Lung (tissue), 12 donors: ENCODE results near the gene DACT3. TPM values are rescaled to one million over a fixed set of nuclear protein-coding genes. Genes with fewer than 3 reads are reported as not detected.
A peak's percentile ranks its signal among the peaks of the same experiment; 100 is the strongest.
"Not testable (repeated sequence)": the region's sequence is repeated elsewhere in the genome, so short reads cannot be mapped to it uniquely, and the experiment has no call there.

Source experiments
- ATAC-seq: fragments of 200-7000 bp; cut with Tn5 transposase; one replicate; pipeline ENCODE4 v1.9.1; 2020; ENCODE audit warnings: moderate number of reproducible peaks; ENCODE audit not compliant: insufficient read depth, low FRiP score
- DNase-seq, 3 donors: peaks; one replicate each; pipeline ENCODE4 v3.0.0-alpha.2; 2013 to 2017
- H3K27ac ChIP-seq, 2 donors: one replicate each; pipeline ENCODE4 v1.5.1; 2013; ENCODE audit warnings: mild to moderate bottlenecking in 2 of 2, moderate library complexity in 2 of 2, control low read depth in 1 of 2, inconsistent platforms in 1 of 2, low read depth in 1 of 2, low read length in 1 of 2
- H3K27me3 ChIP-seq, 3 donors: one replicate each; pipeline ENCODE4 v1.5.1; 2013; ENCODE audit warnings: low read length in 2 of 3; ENCODE audit not compliant: control insufficient read depth in 3 of 3, insufficient read depth in 3 of 3
- H3K36me3 ChIP-seq, 4 donors: one replicate each; pipeline ENCODE4 v1.5.1; 2013; ENCODE audit warnings: low read length in 4 of 4, mild to moderate bottlenecking in 1 of 4, moderate library complexity in 1 of 4; ENCODE audit not compliant: control insufficient read depth in 4 of 4, insufficient read depth in 4 of 4
- H3K4me1 ChIP-seq, 5 donors: one replicate each; pipeline ENCODE4 v1.5.1; 2013; ENCODE audit warnings: low read length in 5 of 5, mild to moderate bottlenecking in 2 of 5, moderate library complexity in 1 of 5; ENCODE audit not compliant: control insufficient read depth in 5 of 5, insufficient read depth in 5 of 5
- H3K4me3 ChIP-seq: one replicate; pipeline ENCODE4 v1.5.1; 2013; ENCODE audit warnings: mild to moderate bottlenecking, control low read depth, moderate library complexity
- H3K9ac ChIP-seq, 2 donors: one replicate each; pipeline ENCODE4 v1.5.1; 2013; ENCODE audit warnings: low read length in 2 of 2, control low read depth in 1 of 2; ENCODE audit not compliant: insufficient read depth in 1 of 2
- H3K9me3 ChIP-seq, 4 donors: one replicate each; pipeline ENCODE4 v1.5.1; 2013; ENCODE audit warnings: low read length in 3 of 4, mild to moderate bottlenecking in 1 of 4, moderate library complexity in 1 of 4; ENCODE audit not compliant: control insufficient read depth in 4 of 4, insufficient read depth in 3 of 4
- WGBS, 2 donors: extraction: QIAGEN DNeasy Blood & Tissue Kit; methylation state at CpG; one replicate each; pipeline ENCODE4 v1.1.7; 2013; 5-methylcytosine and 5-hydroxymethylcytosine counted together
- polyA plus RNA-seq, 2 donors: library from polyadenylated mRNA; stranded (reverse); fragments of 200-250 nt; gene quantifications; one replicate each; pipeline ENCODE4 v1.2.1, GENCODE V29; 2013
- total RNA-seq, 2 donors: library from RNA; depleted of rRNA in 1 of 2; stranded (reverse); fragments of >200 nt in 1 of 2; gene quantifications; one replicate each; pipeline ENCODE4 v1.2.1, GENCODE V29; 2014 to 2021
- TF ChIP-seq, protein P1 (sequence below): IDR thresholded peaks from 2 replicates; pipeline ENCODE4 v1.5.1; 2012; ENCODE audit warnings: mild to moderate bottlenecking; ENCODE audit errors: control extremely low read depth, extremely low read depth
- donor health status: control.
- donor health status: control.
- donor health status: Bipolar disorder and iron deficiency.
- donor health status: healthy.
- donor health status: DM: yes; HTN: yes; CAD: no.

DACT3 gene
- total and polyA plus RNA-seq, 4 donors, result 2.8 to 14.0 (median 5.8) TPM

DNA sequence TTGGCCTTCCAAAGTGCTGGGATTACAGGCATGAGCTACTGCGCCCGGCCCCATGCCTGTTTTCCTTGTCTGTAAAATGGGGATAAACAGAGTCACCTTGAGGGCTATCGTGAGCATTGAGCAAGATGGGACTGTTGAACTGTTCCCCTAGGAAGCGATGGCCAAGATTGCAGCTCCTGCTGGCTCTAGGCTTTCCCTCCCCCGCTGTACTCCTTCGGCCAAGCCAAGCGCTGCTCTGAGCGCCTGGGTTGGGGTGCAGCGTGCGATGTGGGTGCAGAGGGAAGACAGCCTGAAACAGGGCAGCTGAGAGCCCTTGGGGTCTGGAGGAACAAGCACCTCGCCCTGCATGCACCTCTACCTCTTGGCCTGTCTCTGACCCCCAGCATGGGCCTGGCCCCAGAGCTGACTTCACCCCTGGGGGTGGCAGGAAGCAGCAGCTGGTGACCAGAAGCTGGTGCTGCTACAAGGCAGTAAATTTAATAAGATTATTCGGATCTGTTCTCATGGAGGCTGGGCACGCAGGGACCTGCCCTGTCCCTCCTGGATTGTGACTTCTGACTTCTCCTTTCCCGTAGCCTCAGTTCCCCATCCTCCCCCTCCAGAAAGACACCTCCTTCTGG is 30.3 kb downstream of the DACT3 start:
- Histone ChIP-seq H3K4me1 (peaks cover 8 to 43% (median 24%) of the 10 kb centered on the region in 5 donors), H3K9ac (no peak overlapping the region), H3K4me3 (no peak overlapping the region), H3K27ac (peak overlapping the region in 1 of 2 donors; percentile 7), H3K27me3 (peaks cover 0 to 8% (median 0%) of the 10 kb centered on the region in 3 donors), H3K9me3 (no peaks in the 10 kb centered on the region), H3K36me3 (no peaks in the 10 kb centered on the region)
- 65 to 80% methylated on average over 14 of the region's 14 CpGs for WGBS, 2 donors
- TF ChIP-seq, protein P1, sequence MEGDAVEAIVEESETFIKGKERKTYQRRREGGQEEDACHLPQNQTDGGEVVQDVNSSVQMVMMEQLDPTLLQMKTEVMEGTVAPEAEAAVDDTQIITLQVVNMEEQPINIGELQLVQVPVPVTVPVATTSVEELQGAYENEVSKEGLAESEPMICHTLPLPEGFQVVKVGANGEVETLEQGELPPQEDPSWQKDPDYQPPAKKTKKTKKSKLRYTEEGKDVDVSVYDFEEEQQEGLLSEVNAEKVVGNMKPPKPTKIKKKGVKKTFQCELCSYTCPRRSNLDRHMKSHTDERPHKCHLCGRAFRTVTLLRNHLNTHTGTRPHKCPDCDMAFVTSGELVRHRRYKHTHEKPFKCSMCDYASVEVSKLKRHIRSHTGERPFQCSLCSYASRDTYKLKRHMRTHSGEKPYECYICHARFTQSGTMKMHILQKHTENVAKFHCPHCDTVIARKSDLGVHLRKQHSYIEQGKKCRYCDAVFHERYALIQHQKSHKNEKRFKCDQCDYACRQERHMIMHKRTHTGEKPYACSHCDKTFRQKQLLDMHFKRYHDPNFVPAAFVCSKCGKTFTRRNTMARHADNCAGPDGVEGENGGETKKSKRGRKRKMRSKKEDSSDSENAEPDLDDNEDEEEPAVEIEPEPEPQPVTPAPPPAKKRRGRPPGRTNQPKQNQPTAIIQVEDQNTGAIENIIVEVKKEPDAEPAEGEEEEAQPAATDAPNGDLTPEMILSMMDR, result no peak
- DNase-seq (peak in 1 of 3 donors; percentile 61), ATAC-seq (no peak)

DNA sequence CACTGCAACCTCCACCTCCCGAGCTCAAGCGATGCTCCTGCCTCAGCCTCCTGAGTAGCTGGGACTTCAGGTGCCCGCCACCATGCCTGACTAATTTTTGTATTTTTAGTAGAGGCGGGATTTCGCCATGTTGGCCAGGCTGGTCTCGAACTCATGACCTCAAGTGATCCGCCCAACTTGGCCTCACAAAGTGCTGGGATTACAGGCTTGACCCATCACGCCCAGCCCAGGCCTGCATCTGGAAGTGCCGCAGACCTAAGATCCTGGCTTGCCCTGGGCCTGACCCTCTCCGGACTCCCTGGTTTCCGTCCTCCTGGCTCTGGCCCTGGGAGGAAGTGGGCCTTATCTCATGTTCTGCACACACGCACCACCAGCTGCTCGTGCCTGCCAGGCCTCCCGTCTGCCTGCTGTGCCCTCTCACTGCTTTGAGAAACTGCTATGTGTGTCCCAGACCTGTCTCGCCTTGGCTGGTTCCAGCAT is 31.4 kb downstream of the DACT3 start:
- peaks cover 0 to 3% (median 0%) of the 10 kb centered on the region in 3 donors for H3K27me3 ChIP-seq
- WGBS, 2 donors, result 59 to 60% methylated on average over 15 of the region's 15 CpGs
- no peak overlapping the region for H3K9ac ChIP-seq
- peak overlapping the region in 1 of 2 donors; percentile 83 for H3K27ac ChIP-seq
- peak in 2 of 3 donors; percentile 51 to 64 for DNase-seq
- no peak for ATAC-seq
- H3K4me1 ChIP-seq, result peaks cover 8 to 49% (median 21%) of the 10 kb centered on the region in 5 donors
- TF ChIP-seq, protein P1, result no peak
- H3K36me3 ChIP-seq, result no peaks in the 10 kb centered on the region
- H3K9me3 ChIP-seq, result no peaks in the 10 kb centered on the region
- no peak overlapping the region for H3K4me3 ChIP-seq

DNA sequence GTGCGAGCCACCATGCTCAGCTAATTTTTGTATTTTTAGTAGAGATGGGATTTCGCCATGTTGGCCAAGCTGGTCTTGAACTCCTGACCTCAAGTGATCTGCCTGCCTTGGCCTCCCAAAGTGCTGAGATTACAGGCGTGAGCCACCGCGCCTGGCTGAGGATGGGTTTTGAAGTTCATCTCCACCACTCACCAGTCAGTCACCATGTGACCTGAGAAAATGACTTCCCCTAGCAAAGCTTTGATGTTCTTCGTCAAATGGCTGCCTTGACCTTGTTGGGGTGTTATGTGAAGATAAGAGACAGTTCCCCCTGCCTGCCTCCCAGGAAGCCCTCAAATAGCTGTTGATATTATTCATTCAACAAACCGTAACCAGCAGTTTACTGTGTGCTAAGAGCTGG is 32.0 kb downstream of the DACT3 start:
- not testable (repeated sequence) for DNase-seq, H3K4me3 ChIP-seq, H3K9ac ChIP-seq, H3K9me3 ChIP-seq, H3K27me3 ChIP-seq, H3K27ac ChIP-seq, H3K36me3 ChIP-seq, ATAC-seq
- 90% methylated on average over 7 of the region's 7 CpGs for WGBS, 2 donors
- H3K4me1 ChIP-seq, result peaks cover 8 to 52% (median 27%) of the 10 kb centered on the region in 5 donors

DNA sequence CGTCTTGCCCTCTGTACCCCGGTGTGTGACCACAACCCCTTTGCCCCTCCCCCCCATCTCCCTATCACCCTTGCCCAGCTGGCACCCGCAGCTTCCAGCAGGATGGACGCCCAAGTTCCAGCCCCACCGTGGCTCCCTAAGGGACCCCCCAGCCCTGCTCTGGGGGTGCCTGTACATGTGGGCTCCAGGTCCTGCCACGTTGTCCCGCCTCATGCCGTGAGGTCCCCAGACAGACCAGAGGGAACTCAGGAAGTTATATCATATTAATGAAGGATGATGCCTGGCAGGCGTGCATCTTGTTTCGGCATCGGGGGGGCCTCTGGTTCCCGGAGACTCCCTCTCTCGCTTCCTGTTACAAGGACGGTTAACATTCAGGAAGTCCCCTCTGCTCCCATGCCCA is 34.5 kb downstream of the DACT3 start:
- Histone ChIP-seq H3K36me3 (no peaks in the 10 kb centered on the region), H3K9me3 (no peaks in the 10 kb centered on the region), H3K9ac (no peak overlapping the region), H3K4me3 (no peak overlapping the region), H3K4me1 (peaks cover 8 to 61% (median 26%) of the 10 kb centered on the region in 5 donors), H3K27me3 (peaks cover 0 to 4% (median 0%) of the 10 kb centered on the region in 3 donors), H3K27ac (peak overlapping the region; percentile 38 to 83)
- no peak for ATAC-seq
- WGBS, 2 donors, result 23 to 36% methylated on average over 14 of the region's 14 CpGs
- peak; percentile 49 to 64 (median 57) for DNase-seq
- TF ChIP-seq, protein P1, result no peak
